HEK293 (cell line): ENCODE measurements around the gene SEMA4C.

ENCODE experiments used
- CTCF ChIA-PET: fragments of 350-600 bp; formaldehyde crosslinking; extraction: SDS; loops from one replicate; lab custom pipeline; 2021; ENCODE audit warnings: antibody characterized with exemption; lab: Yijun Ruan, JAX
- POLR2A ChIA-PET: fragments of 300-600 bp; formaldehyde crosslinking; extraction: SDS; loops from one replicate; lab custom pipeline; 2020; ENCODE audit warnings: antibody characterized with exemption, inconsistent platforms; lab: Yijun Ruan, JAX
- H3K27ac ChIP-seq: fragments of 200-500 bp; sonication (Bioruptor generic); 2 replicates; pipeline ENCODE4 v1.5.1; 2014; ENCODE audit warnings: low read depth, low read length, control low read depth, inconsistent platforms; ENCODE audit errors: extremely low read depth
- H3K36me3 ChIP-seq, 2 experiments: fragments of 200-500 bp in 1 of 2; sonication (Bioruptor generic) in 1 of 2; 1 replicate in 1 of 2; 2 replicates in 1 of 2; pipeline ENCODE4 v1.5.1; 2014 to 2017; ENCODE audit warnings: inconsistent platforms in 2 of 2, low read length in 2 of 2; ENCODE audit not compliant: control insufficient read depth in 2 of 2, insufficient read depth in 1 of 2
- H3K4me1 ChIP-seq: fragments of 200-500 bp; sonication (Bioruptor generic); 2 replicates; pipeline ENCODE4 v1.5.1; 2014; ENCODE audit warnings: mild to moderate bottlenecking, low read length, inconsistent platforms; ENCODE audit not compliant: control insufficient read depth, insufficient read depth
- H3K4me3 ChIP-seq: 2 replicates; pipeline ENCODE4 v1.5.1; 2011; ENCODE audit warnings: low read depth, mild to moderate bottlenecking, control low read depth, low read length, moderate library complexity
- H3K9me3 ChIP-seq: fragments of 200-500 bp; sonication (Bioruptor generic); 2 replicates; pipeline ENCODE4 v1.5.1; 2014; ENCODE audit warnings: low read depth, low read length, inconsistent platforms; ENCODE audit not compliant: control insufficient read depth, insufficient read depth
- MZF1 ChIP-seq: fragments of 450-650 bp; formaldehyde crosslinking; IDR thresholded peaks from 2 replicates; pipeline ENCODE4 v1.5.1; 2017; ENCODE audit warnings: missing biosample characterization, missing genetic modification characterization, borderline replicate concordance
- SP2 ChIP-seq: fragments of 450-650 bp; formaldehyde crosslinking; IDR thresholded peaks from 2 replicates; pipeline ENCODE4 v1.5.1; 2016; ENCODE audit warnings: missing biosample characterization, missing genetic modification characterization
- YY2 ChIP-seq: fragments of 450-650 bp; formaldehyde crosslinking; IDR thresholded peaks from 2 replicates; pipeline ENCODE4 v1.5.1; 2016; ENCODE audit warnings: missing biosample characterization, missing genetic modification characterization
- ZIC2 ChIP-seq: fragments of 450-650 bp; formaldehyde crosslinking; IDR thresholded peaks from 2 replicates; pipeline ENCODE4 v1.5.1; 2016; ENCODE audit warnings: missing biosample characterization, missing genetic modification characterization
- ZNF132 ChIP-seq: fragments of 450-650 bp; formaldehyde crosslinking; IDR thresholded peaks from 2 replicates; pipeline ENCODE4 v1.5.1; 2017; ENCODE audit warnings: missing biosample characterization, missing genetic modification characterization, borderline replicate concordance
- ZNF133 ChIP-seq: fragments of 450-650 bp; formaldehyde crosslinking; IDR thresholded peaks from 2 replicates; pipeline ENCODE4 v1.5.1; 2016; ENCODE audit warnings: missing biosample characterization, missing genetic modification characterization
- ZNF138 ChIP-seq: fragments of 450-650 bp; formaldehyde crosslinking; IDR thresholded peaks from 2 replicates; pipeline ENCODE4 v1.5.1; 2016; ENCODE audit warnings: missing biosample characterization, missing genetic modification characterization, borderline replicate concordance
- ZNF221 ChIP-seq: fragments of 450-650 bp; formaldehyde crosslinking; IDR thresholded peaks from 2 replicates; pipeline ENCODE4 v1.5.1; 2017; ENCODE audit warnings: missing biosample characterization, missing genetic modification characterization, borderline replicate concordance
- ZNF24 ChIP-seq: fragments of 450-650 bp; formaldehyde crosslinking; IDR thresholded peaks from 2 replicates; pipeline ENCODE4 v1.5.1; 2016; ENCODE audit warnings: missing biosample characterization, missing genetic modification characterization
- ZNF362 ChIP-seq: fragments of 450-650 bp; formaldehyde crosslinking; IDR thresholded peaks from 2 replicates; pipeline ENCODE4 v1.5.1; 2016; ENCODE audit warnings: missing biosample characterization, missing genetic modification characterization
- ZNF398 ChIP-seq: fragments of 450-650 bp; formaldehyde crosslinking; IDR thresholded peaks from 2 replicates; pipeline ENCODE4 v1.5.1; 2017; ENCODE audit warnings: missing biosample characterization, missing genetic modification characterization
- ZNF449 ChIP-seq: fragments of 450-650 bp; formaldehyde crosslinking; IDR thresholded peaks from 2 replicates; pipeline ENCODE4 v1.5.1; 2017; ENCODE audit warnings: missing biosample characterization, mild to moderate bottlenecking, missing genetic modification characterization, moderate library complexity
- ZNF624 ChIP-seq: fragments of 450-650 bp; formaldehyde crosslinking; IDR thresholded peaks from 2 replicates; pipeline ENCODE4 v1.5.1; 2017; ENCODE audit warnings: missing biosample characterization, missing genetic modification characterization
- ZSCAN30 ChIP-seq: fragments of 450-650 bp; IDR thresholded peaks from 2 replicates; pipeline ENCODE4 v1.5.1; 2018; ENCODE audit warnings: missing biosample characterization, mild to moderate bottlenecking, missing genetic modification characterization, moderate library complexity
- TF ChIP-seq, protein P1 (sequence below): fragments of 450-650 bp; formaldehyde crosslinking; IDR thresholded peaks from 2 replicates; pipeline ENCODE4 v1.5.1; 2016; ENCODE audit warnings: missing biosample characterization, missing genetic modification characterization, low read depth
- TF ChIP-seq, protein P2 (sequence below): fragments of 450-650 bp; formaldehyde crosslinking; IDR thresholded peaks from 2 replicates; pipeline ENCODE4 v1.5.1; 2016; ENCODE audit warnings: missing biosample characterization, missing genetic modification characterization, low read depth
- TF ChIP-seq, protein P3 (sequence below): fragments of 450-650 bp; formaldehyde crosslinking; IDR thresholded peaks from 2 replicates; pipeline ENCODE4 v1.5.1; 2016; ENCODE audit warnings: missing biosample characterization, missing genetic modification characterization
- TF ChIP-seq, protein P4 (sequence below): fragments of 450-650 bp; formaldehyde crosslinking; IDR thresholded peaks from 2 replicates; pipeline ENCODE4 v1.5.1; 2016; ENCODE audit warnings: missing biosample characterization, missing genetic modification characterization

SEMA4C gene

DNA sequence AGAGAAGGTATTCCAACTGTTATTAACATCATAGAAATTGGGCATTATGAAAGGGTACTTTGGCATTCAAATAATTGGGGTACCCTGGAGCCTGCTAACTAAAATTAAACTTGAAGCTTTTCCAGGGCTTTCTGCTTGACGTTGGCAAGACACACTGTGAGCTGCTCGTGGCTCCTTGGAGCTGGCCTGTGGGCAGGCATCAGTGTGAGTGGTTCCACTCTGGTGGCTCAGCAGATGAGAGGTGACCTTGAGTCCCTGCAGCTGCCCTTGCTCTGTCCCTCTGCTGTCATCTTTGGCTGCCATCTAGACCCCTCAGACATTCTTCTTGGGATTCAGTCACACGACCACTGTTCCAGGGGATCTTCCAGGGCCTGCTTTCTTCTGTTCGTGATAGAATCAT lies 47.1 kb downstream of the SEMA4C start (continued):
- TF ChIP-seq ZNF132 (tag by site-specific recombination) (no peak), SP2 (tag by site-specific recombination) (no peak), ZNF449 (tag by site-specific recombination) (no peak), ZNF221 (tag by site-specific recombination) (no peak), YY2 (tag by site-specific recombination) (no peak), ZIC2 (tag by site-specific recombination) (no peak), ZNF133 (tag by site-specific recombination) (no peak), ZNF24 (no peak)
- TF ChIP-seq, protein P1, sequence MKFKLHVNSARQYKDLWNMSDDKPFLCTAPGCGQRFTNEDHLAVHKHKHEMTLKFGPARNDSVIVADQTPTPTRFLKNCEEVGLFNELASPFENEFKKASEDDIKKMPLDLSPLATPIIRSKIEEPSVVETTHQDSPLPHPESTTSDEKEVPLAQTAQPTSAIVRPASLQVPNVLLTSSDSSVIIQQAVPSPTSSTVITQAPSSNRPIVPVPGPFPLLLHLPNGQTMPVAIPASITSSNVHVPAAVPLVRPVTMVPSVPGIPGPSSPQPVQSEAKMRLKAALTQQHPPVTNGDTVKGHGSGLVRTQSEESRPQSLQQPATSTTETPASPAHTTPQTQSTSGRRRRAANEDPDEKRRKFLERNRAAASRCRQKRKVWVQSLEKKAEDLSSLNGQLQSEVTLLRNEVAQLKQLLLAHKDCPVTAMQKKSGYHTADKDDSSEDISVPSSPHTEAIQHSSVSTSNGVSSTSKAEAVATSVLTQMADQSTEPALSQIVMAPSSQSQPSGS (tag by site-specific recombination) = no peak
- TF ChIP-seq, protein P2, sequence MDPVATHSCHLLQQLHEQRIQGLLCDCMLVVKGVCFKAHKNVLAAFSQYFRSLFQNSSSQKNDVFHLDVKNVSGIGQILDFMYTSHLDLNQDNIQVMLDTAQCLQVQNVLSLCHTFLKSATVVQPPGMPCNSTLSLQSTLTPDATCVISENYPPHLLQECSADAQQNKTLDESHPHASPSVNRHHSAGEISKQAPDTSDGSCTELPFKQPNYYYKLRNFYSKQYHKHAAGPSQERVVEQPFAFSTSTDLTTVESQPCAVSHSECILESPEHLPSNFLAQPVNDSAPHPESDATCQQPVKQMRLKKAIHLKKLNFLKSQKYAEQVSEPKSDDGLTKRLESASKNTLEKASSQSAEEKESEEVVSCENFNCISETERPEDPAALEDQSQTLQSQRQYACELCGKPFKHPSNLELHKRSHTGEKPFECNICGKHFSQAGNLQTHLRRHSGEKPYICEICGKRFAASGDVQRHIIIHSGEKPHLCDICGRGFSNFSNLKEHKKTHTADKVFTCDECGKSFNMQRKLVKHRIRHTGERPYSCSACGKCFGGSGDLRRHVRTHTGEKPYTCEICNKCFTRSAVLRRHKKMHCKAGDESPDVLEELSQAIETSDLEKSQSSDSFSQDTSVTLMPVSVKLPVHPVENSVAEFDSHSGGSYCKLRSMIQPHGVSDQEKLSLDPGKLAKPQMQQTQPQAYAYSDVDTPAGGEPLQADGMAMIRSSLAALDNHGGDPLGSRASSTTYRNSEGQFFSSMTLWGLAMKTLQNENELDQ (tag by site-specific recombination) = no peak
- TF ChIP-seq, protein P3, sequence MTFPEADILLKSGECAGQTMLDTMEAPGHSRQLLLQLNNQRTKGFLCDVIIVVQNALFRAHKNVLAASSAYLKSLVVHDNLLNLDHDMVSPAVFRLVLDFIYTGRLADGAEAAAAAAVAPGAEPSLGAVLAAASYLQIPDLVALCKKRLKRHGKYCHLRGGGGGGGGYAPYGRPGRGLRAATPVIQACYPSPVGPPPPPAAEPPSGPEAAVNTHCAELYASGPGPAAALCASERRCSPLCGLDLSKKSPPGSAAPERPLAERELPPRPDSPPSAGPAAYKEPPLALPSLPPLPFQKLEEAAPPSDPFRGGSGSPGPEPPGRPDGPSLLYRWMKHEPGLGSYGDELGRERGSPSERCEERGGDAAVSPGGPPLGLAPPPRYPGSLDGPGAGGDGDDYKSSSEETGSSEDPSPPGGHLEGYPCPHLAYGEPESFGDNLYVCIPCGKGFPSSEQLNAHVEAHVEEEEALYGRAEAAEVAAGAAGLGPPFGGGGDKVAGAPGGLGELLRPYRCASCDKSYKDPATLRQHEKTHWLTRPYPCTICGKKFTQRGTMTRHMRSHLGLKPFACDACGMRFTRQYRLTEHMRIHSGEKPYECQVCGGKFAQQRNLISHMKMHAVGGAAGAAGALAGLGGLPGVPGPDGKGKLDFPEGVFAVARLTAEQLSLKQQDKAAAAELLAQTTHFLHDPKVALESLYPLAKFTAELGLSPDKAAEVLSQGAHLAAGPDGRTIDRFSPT = no peak

- H3K4me1 ChIP-seq = peaks cover 19% of the 10 kb centered on the region
- TF ChIP-seq ZNF624 = no peak
- no peak for TF ChIP-seq MZF1 (tag by site-specific recombination)
- no peak for TF ChIP-seq ZNF138 (tag by site-specific recombination)
- TF ChIP-seq ZNF362 (tag by site-specific recombination) = no peak
- no peak for TF ChIP-seq ZSCAN30 (tag by site-specific recombination)
- TF ChIP-seq, protein P4, sequence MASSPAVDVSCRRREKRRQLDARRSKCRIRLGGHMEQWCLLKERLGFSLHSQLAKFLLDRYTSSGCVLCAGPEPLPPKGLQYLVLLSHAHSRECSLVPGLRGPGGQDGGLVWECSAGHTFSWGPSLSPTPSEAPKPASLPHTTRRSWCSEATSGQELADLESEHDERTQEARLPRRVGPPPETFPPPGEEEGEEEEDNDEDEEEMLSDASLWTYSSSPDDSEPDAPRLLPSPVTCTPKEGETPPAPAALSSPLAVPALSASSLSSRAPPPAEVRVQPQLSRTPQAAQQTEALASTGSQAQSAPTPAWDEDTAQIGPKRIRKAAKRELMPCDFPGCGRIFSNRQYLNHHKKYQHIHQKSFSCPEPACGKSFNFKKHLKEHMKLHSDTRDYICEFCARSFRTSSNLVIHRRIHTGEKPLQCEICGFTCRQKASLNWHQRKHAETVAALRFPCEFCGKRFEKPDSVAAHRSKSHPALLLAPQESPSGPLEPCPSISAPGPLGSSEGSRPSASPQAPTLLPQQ (tag by site-specific recombination) = no peak
- TF ChIP-seq ZNF398 = no peak
- no peak overlapping the region for H3K27ac ChIP-seq
- no peaks in the 10 kb centered on the region for H3K9me3 ChIP-seq
- no peak overlapping the region for H3K4me3 ChIP-seq
- ChIA-PET CTCF (interaction anchor here (0.7 to 2.3 kb wide), 8 partner anchors 37 to 291 kb away, joined by 3 to 9 read pairs (median 3); partner anchors contain the start of gene ANKRD39), POLR2A (interaction anchor here (1.1 kb wide), 1 partner anchor 36 kb away, joined by 3 read pairs; the partner anchor contains the start of gene ANKRD39)
- H3K36me3 ChIP-seq = peaks cover 19 to 56% of the 10 kb centered on the region in 2 experiments
Measured at GRCh38 chr2:96821113-96821675, 48.7 kb downstream of the SEMA4C start.
